Keratinocyte (primary cell): Measurements from ENCODE around the gene ZNF382. TPM values are rescaled to one million over a fixed set of nuclear protein-coding genes. Genes with fewer than 3 reads are reported as not detected.

Source experiments
- DNase-seq: peaks from one replicate; pipeline ENCODE4 v3.0.0-alpha.2; 2011; ENCODE audit warnings: low read depth, missing footprints, low spot score
- FAIRE-seq: peaks from 2 replicates; lab custom pipeline; 2011; peaks lifted over from hg19 to GRCh38; lab: Jason Lieb, UNC
- H2AFZ ChIP-seq: 2 replicates; pipeline ENCODE4 v1.6.0; 2012; ENCODE audit warnings: low read length, control low read depth, inconsistent platforms; ENCODE audit not compliant: control insufficient read depth
- H3K27ac ChIP-seq: 2 replicates; pipeline ENCODE4 v1.5.1; 2011; ENCODE audit warnings: low read length; ENCODE audit not compliant: control insufficient read depth, insufficient read depth
- H3K27me3 ChIP-seq: 3 replicates; pipeline ENCODE4 v1.6.0; 2011; ENCODE audit warnings: low read length; ENCODE audit not compliant: control insufficient read depth, insufficient read depth; ENCODE audit errors: extremely low read depth
- H3K36me3 ChIP-seq, 2 experiments: 2 replicates in 1 of 2; 3 replicates in 1 of 2; pipeline ENCODE4 v1.5.1; 2011; ENCODE audit warnings: low read length in 2 of 2, mild to moderate bottlenecking in 1 of 2; ENCODE audit not compliant: control insufficient read depth in 2 of 2, insufficient read depth in 2 of 2; ENCODE audit errors: extremely low read depth in 1 of 2
- H3K4me1 ChIP-seq: 3 replicates; pipeline ENCODE4 v1.5.1; 2011; ENCODE audit warnings: low read length; ENCODE audit not compliant: control insufficient read depth, insufficient read depth; ENCODE audit errors: extremely low read depth
- H3K4me2 ChIP-seq: 3 replicates; pipeline ENCODE4 v1.6.0; 2011; ENCODE audit warnings: low read depth, low read length; ENCODE audit not compliant: control insufficient read depth, insufficient read depth; ENCODE audit errors: extremely low read depth
- H3K4me3 ChIP-seq, 3 experiments: fragments of 200-600 bp in 1 of 3; sonication (generic) in 1 of 3; 2 replicates in 2 of 3; 3 replicates in 1 of 3; pipeline ENCODE4 v1.5.1; 2011 to 2016; ENCODE audit warnings: low read length in 3 of 3, mild to moderate bottlenecking in 3 of 3, control low read depth in 2 of 3, inconsistent platforms in 1 of 3, low read depth in 1 of 3, mixed read lengths in 1 of 3, mixed run types in 1 of 3, moderate library complexity in 1 of 3; ENCODE audit not compliant: control insufficient read depth in 2 of 3, insufficient read depth in 2 of 3; ENCODE audit errors: extremely low read depth in 1 of 3
- H3K79me2 ChIP-seq: 2 replicates; pipeline ENCODE4 v1.6.0; 2012; ENCODE audit warnings: low read length; ENCODE audit not compliant: control insufficient read depth, insufficient read depth
- H3K9ac ChIP-seq: 3 replicates; pipeline ENCODE4 v1.6.0; 2011; ENCODE audit warnings: low read length; ENCODE audit not compliant: control insufficient read depth, insufficient read depth; ENCODE audit errors: extremely low read depth
- H3K9me1 ChIP-seq: 3 replicates; pipeline ENCODE4 v1.6.0; 2011; ENCODE audit warnings: low read length; ENCODE audit not compliant: control insufficient read depth, insufficient read depth; ENCODE audit errors: extremely low read depth
- H3K9me3 ChIP-seq: 2 replicates; pipeline ENCODE4 v1.5.1; 2012; ENCODE audit warnings: low read depth, low read length; ENCODE audit not compliant: control insufficient read depth
- H4K20me1 ChIP-seq: 3 replicates; pipeline ENCODE4 v1.6.0; 2011; ENCODE audit warnings: low read length; ENCODE audit not compliant: control insufficient read depth, insufficient read depth; ENCODE audit errors: extremely low read depth
- EZH2 ChIP-seq: IDR thresholded peaks from one replicate; pipeline ENCODE4 v1.6.1; 2012; ENCODE audit warnings: inconsistent platforms, mild to moderate bottlenecking, low read length, moderate library complexity
- dilution Hi-C: fragments of 300-500 bp; cut with MboI; formaldehyde crosslinking; loops from one replicate; pipeline ENCODE4 v1.7.0; 2020; ENCODE audit warnings: low sequenced_read_pairs; ENCODE audit not compliant: extremely low pct_ligation_motif_present
- polyA plus RNA-seq, 5 experiments: library from polyadenylated mRNA; depleted of rRNA in 3 of 5; stranded (reverse) in 3 of 5; stranded (forward) in 1 of 5; unstranded in 1 of 5; fragments of >200 nt; gene quantifications; 1 replicate in 1 of 5; 2 replicates in 3 of 5; 3 replicates in 1 of 5; pipeline versions ENCODE4 v1.2.1 to v1.2.3, GENCODE V29; 2011 to 2012; ENCODE audit warnings: missing spikeins in 2 of 5, low read depth in 1 of 5, low replicate concordance in 1 of 5
- TF ChIP-seq, protein P1 (sequence below), 3 experiments: IDR thresholded peaks in 1 of 3; conservative IDR thresholded peaks in 1 of 3; optimal IDR thresholded peaks in 1 of 3; 2 replicates in 2 of 3; 3 replicates in 1 of 3; pipeline versions ENCODE3 to v1.5.1; 2011; ENCODE audit warnings: low read length in 3 of 3, mild to moderate bottlenecking in 3 of 3, moderate library complexity in 2 of 3, control low read depth in 1 of 3, inconsistent platforms in 1 of 3; ENCODE audit not compliant: insufficient read depth in 2 of 3; ENCODE audit errors: extremely low read depth in 1 of 3

The ZNF382 gene
- polyA plus RNA-seq, 1 donor (not counting 4 experiments of a cell fraction or from before 2014, with no cell fraction given): 0.64 TPM

DNA sequence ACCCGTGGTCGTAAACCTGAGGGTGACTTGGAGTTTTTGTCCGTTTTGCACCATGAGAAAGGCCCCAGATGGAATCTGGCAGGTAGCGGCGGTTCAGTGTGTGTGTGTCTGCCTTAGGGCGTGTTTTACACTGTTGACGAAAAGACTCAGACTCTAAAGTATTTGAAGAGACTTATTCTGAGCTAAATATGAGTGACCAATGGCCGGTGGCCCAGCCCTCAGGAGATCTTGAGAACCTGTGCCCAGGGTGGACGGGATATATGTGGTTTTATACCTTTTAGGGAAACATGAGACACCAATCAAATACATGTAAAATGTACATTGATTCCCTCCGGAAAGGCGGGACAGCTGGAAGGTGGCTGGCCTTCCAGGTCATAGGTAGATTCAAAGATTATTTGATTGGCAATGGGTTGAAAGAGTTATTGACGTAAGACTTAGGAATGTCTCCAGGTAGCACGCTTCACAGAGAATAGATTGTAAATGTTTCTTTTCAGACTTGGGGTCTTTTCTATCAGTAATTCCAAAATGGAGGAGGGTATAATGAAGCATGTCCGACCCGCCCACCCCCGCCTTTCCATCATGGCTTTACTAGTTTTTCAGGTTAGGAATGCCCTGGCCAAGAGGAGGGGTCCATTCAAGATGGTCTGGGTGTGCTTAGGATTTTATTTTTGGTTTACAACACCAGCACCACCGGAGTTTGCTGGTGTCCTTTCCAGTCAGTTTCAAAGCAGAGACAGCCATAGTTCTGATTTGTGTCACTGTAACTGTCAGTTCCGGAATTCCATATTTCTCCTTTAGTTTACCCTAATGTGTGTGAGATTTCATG, 31.0 kb upstream of the ZNF382 start:
- H3K9me1 ChIP-seq: no peaks in the 10 kb centered on the region
- H3K9ac ChIP-seq: peak overlapping the region; percentile 94
- FAIRE-seq (no peak), DNase-seq (no peak)
- H3K4me1 ChIP-seq: peaks cover 4% of the 10 kb centered on the region
- peak overlapping the region; percentile 90 for H3K27ac ChIP-seq
- H3K9me3 ChIP-seq: no peaks in the 10 kb centered on the region
- peak overlapping the region; percentile 93 for H3K4me2 ChIP-seq
- TF ChIP-seq, protein P1, sequence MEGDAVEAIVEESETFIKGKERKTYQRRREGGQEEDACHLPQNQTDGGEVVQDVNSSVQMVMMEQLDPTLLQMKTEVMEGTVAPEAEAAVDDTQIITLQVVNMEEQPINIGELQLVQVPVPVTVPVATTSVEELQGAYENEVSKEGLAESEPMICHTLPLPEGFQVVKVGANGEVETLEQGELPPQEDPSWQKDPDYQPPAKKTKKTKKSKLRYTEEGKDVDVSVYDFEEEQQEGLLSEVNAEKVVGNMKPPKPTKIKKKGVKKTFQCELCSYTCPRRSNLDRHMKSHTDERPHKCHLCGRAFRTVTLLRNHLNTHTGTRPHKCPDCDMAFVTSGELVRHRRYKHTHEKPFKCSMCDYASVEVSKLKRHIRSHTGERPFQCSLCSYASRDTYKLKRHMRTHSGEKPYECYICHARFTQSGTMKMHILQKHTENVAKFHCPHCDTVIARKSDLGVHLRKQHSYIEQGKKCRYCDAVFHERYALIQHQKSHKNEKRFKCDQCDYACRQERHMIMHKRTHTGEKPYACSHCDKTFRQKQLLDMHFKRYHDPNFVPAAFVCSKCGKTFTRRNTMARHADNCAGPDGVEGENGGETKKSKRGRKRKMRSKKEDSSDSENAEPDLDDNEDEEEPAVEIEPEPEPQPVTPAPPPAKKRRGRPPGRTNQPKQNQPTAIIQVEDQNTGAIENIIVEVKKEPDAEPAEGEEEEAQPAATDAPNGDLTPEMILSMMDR (optimal IDR thresholded peaks at IDR 0.05 in 1 of 3, IDR thresholded peaks at IDR 0.05 in 1 of 3, conservative IDR thresholded peaks at IDR 0.05 in 1 of 3; ENCODE audit: extremely low read depth in 1 of 3, insufficient read depth in 2 of 3, low read length in 3 of 3): no peak
- no peak for TF ChIP-seq EZH2
- peak overlapping the region; percentile 100 for H2AFZ ChIP-seq
- H3K79me2 ChIP-seq: peaks cover 43% of the 10 kb centered on the region
- dilution Hi-C loops: no loop called here
- no peaks in the 10 kb centered on the region for H4K20me1 ChIP-seq
- H3K4me3 ChIP-seq: peak overlapping the region; percentile 60 to 97 (median 89)
- H3K36me3 ChIP-seq: peaks cover 9 to 10% of the 10 kb centered on the region in 2 experiments
- no peaks in the 10 kb centered on the region for H3K27me3 ChIP-seq

DNA sequence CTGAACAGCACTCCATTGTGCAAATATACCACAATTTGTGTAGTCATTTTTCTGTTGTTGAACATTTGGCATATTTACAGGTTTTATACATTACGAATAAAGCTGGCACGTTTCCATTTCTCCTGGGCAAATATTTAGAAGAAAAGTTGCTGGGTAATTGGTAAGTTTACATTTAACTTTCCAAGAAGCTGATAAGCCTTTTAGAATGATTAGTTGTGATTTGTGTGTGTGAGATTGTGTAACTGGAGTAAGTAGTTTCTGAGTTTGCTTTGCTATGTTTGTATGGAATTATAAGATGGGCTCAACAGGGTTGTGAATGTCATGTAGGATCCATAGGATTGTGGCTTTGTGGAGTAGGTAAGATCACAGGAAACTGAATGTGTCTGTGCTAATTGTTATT, 30.4 kb upstream of the ZNF382 start:
- H3K79me2 ChIP-seq: peaks cover 43% of the 10 kb centered on the region
- no peak overlapping the region for H2AFZ ChIP-seq
- H3K4me2 ChIP-seq: peak overlapping the region; percentile 93
- H3K9me1 ChIP-seq: no peaks in the 10 kb centered on the region
- H3K9ac ChIP-seq: no peak overlapping the region
- peaks cover 12 to 13% of the 10 kb centered on the region in 2 experiments for H3K36me3 ChIP-seq
- DNase-seq (no peak), FAIRE-seq (no peak)
- no peak overlapping the region for H3K27ac ChIP-seq
- no peak for TF ChIP-seq EZH2
- TF ChIP-seq, protein P1 (optimal IDR thresholded peaks at IDR 0.05 in 1 of 3, IDR thresholded peaks at IDR 0.05 in 1 of 3, conservative IDR thresholded peaks at IDR 0.05 in 1 of 3; ENCODE audit: extremely low read depth in 1 of 3, insufficient read depth in 2 of 3, low read length in 3 of 3): no peak
- peak overlapping the region; percentile 60 to 97 (median 89) for H3K4me3 ChIP-seq
- no peaks in the 10 kb centered on the region for H3K9me3 ChIP-seq
- no peaks in the 10 kb centered on the region for H3K27me3 ChIP-seq
- peaks cover 4% of the 10 kb centered on the region for H3K4me1 ChIP-seq
- no peaks in the 10 kb centered on the region for H4K20me1 ChIP-seq
- dilution Hi-C loops: no loop called here
